ENCODE results near the gene RMC1.

RMC1 gene

GRCh38 chr18:23462876-23463275, 40.4 kb upstream of the RMC1 start:
- H3K4me3 ChIP-seq (replicated peaks; ENCODE audit: low read depth, low read length), result no peak overlapping the region
- DNase-seq (ENCODE audit: low read depth), result peak; percentile 40

GRCh38 chr18:23468753-23469459, 34.4 kb upstream of the RMC1 start:
- TF ChIP-seq CTCF (IDR thresholded peaks at IDR 0.05; ENCODE audit: low read length, missing control alignments), result no peak
- no peak for DNase-seq (ENCODE audit: low read depth)
- H3K4me3 ChIP-seq (replicated peaks; ENCODE audit: low read depth, low read length), result no peak overlapping the region

More at GRCh38 chr18:23462876-23463275, 40.4 kb upstream of the RMC1 start:
- TF ChIP-seq CTCF (IDR thresholded peaks at IDR 0.05; ENCODE audit: low read length, missing control alignments), result no peak

GRCh38 chr18:23470620-23471387, 32.5 kb upstream of the RMC1 start:
- DNase-seq (ENCODE audit: low read depth), result no peak
- no peak overlapping the region for H3K4me3 ChIP-seq (replicated peaks; ENCODE audit: low read depth, low read length)
- TF ChIP-seq CTCF (IDR thresholded peaks at IDR 0.05; ENCODE audit: low read length, missing control alignments), result no peak

- H3K4me3 ChIP-seq (replicated peaks; ENCODE audit: low read depth, low read length), result no peak overlapping the region
- no peak for DNase-seq (ENCODE audit: low read depth)
- no peak for TF ChIP-seq CTCF (IDR thresholded peaks at IDR 0.05; ENCODE audit: low read length, missing control alignments)
Observed at GRCh38 chr18:23471486-23471885, 31.8 kb upstream of the RMC1 start.

- TF ChIP-seq CTCF (IDR thresholded peaks at IDR 0.05; ENCODE audit: low read length, missing control alignments), result no peak
- H3K4me3 ChIP-seq (replicated peaks; ENCODE audit: low read depth, low read length), result no peak overlapping the region
- no peak for DNase-seq (ENCODE audit: low read depth)
Observed at GRCh38 chr18:23479829-23480505, 23.3 kb upstream of the RMC1 start.

GRCh38 chr18:23484561-23485182, 18.6 kb upstream of the RMC1 start:
- DNase-seq (ENCODE audit: low read depth), result no peak
- H3K4me3 ChIP-seq (replicated peaks; ENCODE audit: low read depth, low read length), result no peak overlapping the region
- no peak for TF ChIP-seq CTCF (IDR thresholded peaks at IDR 0.05; ENCODE audit: low read length, missing control alignments)

Data from fibroblast of pulmonary artery (primary cell).